H1 (cell line): ENCODE data around the gene PABPC1L. TPM values are rescaled to one million over a fixed set of nuclear protein-coding genes. Genes with fewer than 3 reads are reported as not detected.

Experiments
- BRCA1 ChIP-seq: IDR thresholded peaks from 2 replicates; pipeline ENCODE4 v1.6.1; 2012; ENCODE audit warnings: low read depth, low read length, improper control_type of control experiment
- CTBP2 ChIP-seq: IDR thresholded peaks from 2 replicates; pipeline ENCODE4 v1.7.0; 2011; ENCODE audit warnings: borderline replicate concordance, mild to moderate bottlenecking, moderate library complexity, mixed read lengths, low read length; ENCODE audit not compliant: insufficient read depth, insufficient read length
- TAF1 ChIP-seq: IDR thresholded peaks from 2 replicates; pipeline ENCODE4 v1.6.1; 2011; ENCODE audit warnings: mild to moderate bottlenecking, low read depth, low read length
- polyA plus RNA-seq, 7 experiments: library from polyadenylated mRNA; depleted of rRNA in 3 of 7; stranded (reverse) in 5 of 7; unstranded in 2 of 7; fragments of >200 nt in 5 of 7; fragments of 200-250 nt in 2 of 7; gene quantifications; 1 replicate in 5 of 7; 2 replicates in 1 of 7; 4 replicates in 1 of 7; pipeline versions ENCODE4 v1.2.1 to v1.2.3, GENCODE V29; 2011 to 2013; ENCODE audit warnings: missing spikeins in 2 of 7, mixed read lengths in 2 of 7
- total RNA-seq: library from RNA; stranded (reverse); fragmentation: NEBNext Ultra II Directional; extraction: Animal tissue kit (Norgen Biotek cat#: 25700); gene quantifications from 2 replicates; pipeline ENCODE4 v1.2.1, GENCODE V29; 2021

Gene PABPC1L
- total and polyA plus RNA-seq, 2 of the 8 experiments (the other 6 are each of a cell fraction or from before 2014, with no cell fraction given) = 61.1 to 108 TPM

DNA sequence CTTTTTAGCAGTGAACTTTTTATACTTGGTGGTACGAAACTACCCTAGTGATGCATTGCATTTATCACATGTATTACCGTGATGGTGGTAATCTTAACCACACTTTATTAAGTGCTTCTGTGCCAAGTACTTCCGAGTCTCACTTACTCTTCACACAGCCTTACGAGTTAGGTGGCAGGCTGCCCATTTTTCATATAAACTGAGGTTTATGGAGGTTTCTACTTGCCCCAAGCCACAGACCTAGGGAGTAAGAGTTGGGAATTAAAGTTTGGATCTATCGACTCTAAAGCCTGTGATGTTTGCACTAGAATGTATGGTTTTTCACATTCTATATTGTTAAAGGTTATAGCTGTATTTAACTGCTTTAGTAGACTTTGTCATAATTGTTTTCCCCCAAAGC, 5.5 kb upstream of the PABPC1L start (continued):
- TF ChIP-seq CTBP2 = no peak
- TF ChIP-seq BRCA1 = no peak
- no peak for TF ChIP-seq TAF1
